Measurements from ENCODE around the gene PCDHGA12. TPM values are rescaled to one million over a fixed set of nuclear protein-coding genes. Genes with fewer than 3 reads are reported as not detected.

Gene PCDHGA12
- total and polyA plus RNA-seq, 2 experiments from 2014 or later = 0.68 to 3.5 TPM

DNA sequence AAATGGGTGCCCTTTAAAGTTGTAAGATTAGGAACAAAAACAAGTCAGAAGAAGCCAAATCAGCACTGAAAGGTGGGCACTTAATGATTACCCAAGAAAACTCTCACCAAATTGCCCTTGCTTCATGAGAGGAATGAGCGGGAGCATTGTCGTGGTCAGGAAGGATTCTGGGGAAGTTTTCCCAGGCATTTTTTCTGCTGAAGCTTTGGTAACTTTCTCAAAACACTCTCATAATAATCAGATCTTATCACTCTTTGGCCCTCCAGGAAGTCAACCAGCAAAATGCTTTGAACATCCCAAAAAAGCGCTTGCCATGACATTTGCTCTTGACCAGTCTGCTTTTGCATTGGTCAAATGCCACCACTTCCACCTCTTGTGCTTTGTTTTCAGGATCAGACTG is 35.0 kb downstream of the PCDHGA12 start:
- H3K4me3 ChIP-seq = no peak overlapping the region
- H3K9me2 ChIP-seq (ENCODE audit: insufficient read depth) = no peaks in the 10 kb centered on the region
- H3K36me3 Mint-ChIP-seq (ENCODE audit: low read depth) = peaks cover 3% of the 10 kb centered on the region; the same call in 1 of the 3 replicates
- H2AFZ ChIP-seq = no peak overlapping the region
- no peaks in the 10 kb centered on the region for H3K27me3 Mint-ChIP-seq (ENCODE audit: insufficient read depth, low read depth, poor library complexity)
- H3K9me3 Mint-ChIP-seq = no peaks in the 10 kb centered on the region
- H3K4me2 ChIP-seq = no peak overlapping the region
- no peak for ATAC-seq
- H4K20me1 ChIP-seq (replicated peaks; ENCODE audit: insufficient read depth) = no peaks in the 10 kb centered on the region
- H3K4me1 Mint-ChIP-seq = no peaks in the 10 kb centered on the region
- H3K36me3 ChIP-seq (ENCODE audit: insufficient read depth) = no peaks in the 10 kb centered on the region
- TF ChIP-seq CREB1 (CRISPR knock-in tag; IDR thresholded peaks at IDR 0.05; ENCODE audit: low read depth) (no peak), ETS1 (IDR thresholded peaks at IDR 0.05) (no peak), REST (IDR thresholded peaks at IDR 0.05; ENCODE audit: unreplicated experiment) (no peak), POLR2AphosphoS5 (IDR thresholded peaks at IDR 0.05; ENCODE audit: low read depth) (no peak), ZNF114 (CRISPR knock-in tag; IDR thresholded peaks at IDR 0.05) (no peak), ZNF462 (CRISPR knock-in tag; IDR thresholded peaks at IDR 0.05) (no peak), STAT1 (IDR thresholded peaks at IDR 0.05; ENCODE audit: unreplicated experiment) (no peak), ZNF331 (CRISPR knock-in tag; IDR thresholded peaks at IDR 0.05; ENCODE audit: low read depth) (no peak), EZH2 (IDR thresholded peaks at IDR 0.05; ENCODE audit: low read depth, unreplicated experiment) (no peak), EZH2phosphoT487 (IDR thresholded peaks at IDR 0.05; ENCODE audit: unreplicated experiment) (no peak), JUNB (IDR thresholded peaks at IDR 0.05; ENCODE audit: unreplicated experiment) (no peak), NANOG (IDR thresholded peaks at IDR 0.05; ENCODE audit: borderline replicate concordance) (no peak)
- TF ChIP-seq, protein P1, sequence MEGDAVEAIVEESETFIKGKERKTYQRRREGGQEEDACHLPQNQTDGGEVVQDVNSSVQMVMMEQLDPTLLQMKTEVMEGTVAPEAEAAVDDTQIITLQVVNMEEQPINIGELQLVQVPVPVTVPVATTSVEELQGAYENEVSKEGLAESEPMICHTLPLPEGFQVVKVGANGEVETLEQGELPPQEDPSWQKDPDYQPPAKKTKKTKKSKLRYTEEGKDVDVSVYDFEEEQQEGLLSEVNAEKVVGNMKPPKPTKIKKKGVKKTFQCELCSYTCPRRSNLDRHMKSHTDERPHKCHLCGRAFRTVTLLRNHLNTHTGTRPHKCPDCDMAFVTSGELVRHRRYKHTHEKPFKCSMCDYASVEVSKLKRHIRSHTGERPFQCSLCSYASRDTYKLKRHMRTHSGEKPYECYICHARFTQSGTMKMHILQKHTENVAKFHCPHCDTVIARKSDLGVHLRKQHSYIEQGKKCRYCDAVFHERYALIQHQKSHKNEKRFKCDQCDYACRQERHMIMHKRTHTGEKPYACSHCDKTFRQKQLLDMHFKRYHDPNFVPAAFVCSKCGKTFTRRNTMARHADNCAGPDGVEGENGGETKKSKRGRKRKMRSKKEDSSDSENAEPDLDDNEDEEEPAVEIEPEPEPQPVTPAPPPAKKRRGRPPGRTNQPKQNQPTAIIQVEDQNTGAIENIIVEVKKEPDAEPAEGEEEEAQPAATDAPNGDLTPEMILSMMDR (conservative IDR thresholded peaks at IDR 0.05; ENCODE audit: low read depth in 2 of 2) = no peak
- H3K4me3 Mint-ChIP-seq = no peak overlapping the region
- no peaks in the 10 kb centered on the region for H3K27me3 ChIP-seq (ENCODE audit: insufficient read depth)
- 0 out of 2 replicates have a peak overlapping the region, but pooled peaks have one; percentile 11 for H3K27ac Mint-ChIP-seq
- H3K27ac ChIP-seq (ENCODE audit: low read depth) = no peak overlapping the region
- H3F3A ChIP-seq (replicated peaks; ENCODE audit: low read depth) = no peaks in the 10 kb centered on the region
- no peak for DNase-seq (ENCODE audit: low spot score)
- no peaks in the 10 kb centered on the region for H3K4me1 ChIP-seq (ENCODE audit: insufficient read depth)
- no peaks in the 10 kb centered on the region; the same call in 1 of the 2 replicates for H3K79me2 ChIP-seq (replicated peaks; ENCODE audit: insufficient read depth)

All from GM23338 (cell line).